GM12801 (cell line): Measurements from ENCODE around the gene ADARB2.

ENCODE experiments used
- TF ChIP-seq, protein P1 (sequence below): IDR thresholded peaks from one replicate; pipeline ENCODE4 v1.5.1; 2011; ENCODE audit warnings: control low read depth; ENCODE audit not compliant: insufficient read length; ENCODE audit errors: extremely low read depth

Gene ADARB2

DNA sequence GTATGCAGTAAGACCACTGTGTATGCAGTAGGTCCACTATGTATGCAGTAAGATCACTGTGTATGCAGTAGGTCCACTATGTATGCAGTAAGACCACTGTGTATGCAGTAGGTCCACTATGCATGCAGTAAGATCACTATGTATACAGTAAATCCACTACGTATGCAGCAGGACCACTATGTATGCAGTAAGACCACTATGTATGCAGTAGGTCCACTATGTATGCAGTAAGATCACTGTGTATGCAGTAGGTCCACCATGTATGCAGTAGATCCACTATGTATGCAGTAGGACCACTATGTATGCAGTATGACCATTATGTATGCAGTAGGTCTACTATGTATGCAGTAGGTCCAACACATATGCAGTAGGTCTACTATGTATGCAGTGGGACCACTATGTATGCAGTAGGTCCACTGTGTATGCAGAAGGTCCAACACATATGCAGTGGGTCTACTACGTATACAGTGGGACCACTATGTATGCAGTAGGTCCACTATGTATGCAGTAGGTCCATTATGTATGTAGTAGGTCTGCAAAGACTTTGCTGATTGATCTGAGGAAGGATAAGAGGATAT is 313.6 kb downstream of the ADARB2 start:
- TF ChIP-seq, protein P1, sequence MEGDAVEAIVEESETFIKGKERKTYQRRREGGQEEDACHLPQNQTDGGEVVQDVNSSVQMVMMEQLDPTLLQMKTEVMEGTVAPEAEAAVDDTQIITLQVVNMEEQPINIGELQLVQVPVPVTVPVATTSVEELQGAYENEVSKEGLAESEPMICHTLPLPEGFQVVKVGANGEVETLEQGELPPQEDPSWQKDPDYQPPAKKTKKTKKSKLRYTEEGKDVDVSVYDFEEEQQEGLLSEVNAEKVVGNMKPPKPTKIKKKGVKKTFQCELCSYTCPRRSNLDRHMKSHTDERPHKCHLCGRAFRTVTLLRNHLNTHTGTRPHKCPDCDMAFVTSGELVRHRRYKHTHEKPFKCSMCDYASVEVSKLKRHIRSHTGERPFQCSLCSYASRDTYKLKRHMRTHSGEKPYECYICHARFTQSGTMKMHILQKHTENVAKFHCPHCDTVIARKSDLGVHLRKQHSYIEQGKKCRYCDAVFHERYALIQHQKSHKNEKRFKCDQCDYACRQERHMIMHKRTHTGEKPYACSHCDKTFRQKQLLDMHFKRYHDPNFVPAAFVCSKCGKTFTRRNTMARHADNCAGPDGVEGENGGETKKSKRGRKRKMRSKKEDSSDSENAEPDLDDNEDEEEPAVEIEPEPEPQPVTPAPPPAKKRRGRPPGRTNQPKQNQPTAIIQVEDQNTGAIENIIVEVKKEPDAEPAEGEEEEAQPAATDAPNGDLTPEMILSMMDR, result no peak

DNA sequence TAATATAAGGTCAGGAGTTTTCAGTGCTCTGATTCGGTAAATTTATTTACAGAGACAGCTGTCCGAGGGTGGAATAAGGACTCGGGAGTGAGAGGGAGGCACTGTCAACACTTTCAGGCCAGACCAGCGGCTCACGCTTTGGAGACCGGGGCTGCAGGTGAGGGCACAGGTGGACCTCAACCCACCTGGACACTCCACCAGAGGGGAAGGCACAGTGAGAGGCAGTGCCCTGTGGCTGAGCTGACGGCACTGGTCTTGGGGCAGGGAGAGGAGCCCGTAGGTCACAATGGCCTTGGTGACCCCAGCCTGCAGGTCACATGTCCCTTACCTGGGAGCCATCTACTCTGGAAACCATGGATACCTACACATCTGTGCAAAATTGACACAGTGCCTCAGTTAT is 315.1 kb downstream of the ADARB2 start:
- TF ChIP-seq, protein P1, result no peak

DNA sequence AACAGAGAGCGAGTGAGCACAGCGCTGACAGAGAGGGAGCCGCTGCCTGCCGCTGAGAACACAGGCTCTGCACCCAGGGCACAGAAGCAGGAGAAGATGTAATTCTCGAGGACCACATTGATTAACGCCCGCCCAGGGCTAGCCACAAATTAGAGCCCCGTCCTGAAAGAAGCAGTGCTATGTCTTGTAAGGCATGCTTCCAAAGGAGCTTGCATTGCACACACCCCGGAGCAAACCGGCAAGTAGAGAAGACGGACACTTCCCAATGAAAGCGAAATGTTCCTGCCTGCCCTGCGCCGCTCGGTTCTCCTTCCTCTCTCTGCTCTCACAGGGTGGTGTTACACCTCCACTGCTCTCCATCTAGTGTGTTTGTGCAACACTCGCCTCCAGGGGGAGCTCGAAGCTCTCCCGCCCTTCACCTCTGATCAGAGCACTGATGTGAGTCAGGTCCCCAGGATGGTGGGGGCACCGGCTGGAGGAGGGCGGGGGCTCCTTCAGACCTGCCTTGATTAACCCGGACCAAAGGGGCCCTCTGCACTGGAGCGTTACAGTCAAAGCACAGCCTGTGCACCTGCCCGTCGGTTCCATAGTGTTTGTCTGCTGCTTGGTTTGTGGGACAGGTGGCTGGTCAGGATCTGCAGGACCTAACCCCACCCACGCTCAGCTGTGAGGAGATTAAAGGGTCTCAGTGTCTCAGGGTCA is 316.5 kb downstream of the ADARB2 start:
- TF ChIP-seq, protein P1, result peak; percentile 18

DNA sequence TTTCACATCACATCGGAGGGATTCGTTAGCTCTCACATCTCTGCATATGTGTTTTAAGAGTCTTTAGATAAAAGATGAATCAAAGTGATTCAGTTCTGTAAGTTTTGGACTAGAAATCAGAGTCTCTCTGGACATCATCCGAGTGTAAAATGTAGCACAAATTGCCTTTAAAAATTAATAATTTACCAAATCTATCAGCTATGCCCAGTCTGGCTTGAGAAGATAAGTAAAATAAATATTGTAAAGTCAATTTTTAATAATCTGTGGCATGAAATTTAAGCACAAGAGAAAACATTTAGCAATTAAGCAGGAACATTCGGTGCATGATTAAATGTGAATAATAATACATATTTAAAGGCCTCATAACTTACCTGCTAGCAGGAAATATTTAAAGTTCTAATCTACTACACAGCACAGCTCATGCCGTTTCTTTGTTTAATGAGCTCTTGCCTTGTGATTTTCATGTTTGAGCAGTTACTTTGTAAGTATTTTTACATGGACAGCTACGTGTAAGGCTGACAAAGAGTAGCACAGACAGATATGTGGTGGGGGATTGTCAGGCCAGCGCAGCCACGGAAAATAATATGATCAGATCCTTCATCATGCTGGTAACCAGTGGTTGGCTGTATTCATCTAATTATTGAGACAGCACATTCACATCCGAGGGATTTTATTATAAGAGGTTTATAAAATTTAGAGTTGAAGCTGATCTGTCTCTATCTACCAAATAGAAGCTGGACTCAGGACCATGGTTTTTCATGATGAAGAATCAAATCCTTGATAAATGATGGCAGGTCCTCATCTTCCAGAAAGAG is 317.3 kb downstream of the ADARB2 start:
- TF ChIP-seq, protein P1, result no peak

DNA sequence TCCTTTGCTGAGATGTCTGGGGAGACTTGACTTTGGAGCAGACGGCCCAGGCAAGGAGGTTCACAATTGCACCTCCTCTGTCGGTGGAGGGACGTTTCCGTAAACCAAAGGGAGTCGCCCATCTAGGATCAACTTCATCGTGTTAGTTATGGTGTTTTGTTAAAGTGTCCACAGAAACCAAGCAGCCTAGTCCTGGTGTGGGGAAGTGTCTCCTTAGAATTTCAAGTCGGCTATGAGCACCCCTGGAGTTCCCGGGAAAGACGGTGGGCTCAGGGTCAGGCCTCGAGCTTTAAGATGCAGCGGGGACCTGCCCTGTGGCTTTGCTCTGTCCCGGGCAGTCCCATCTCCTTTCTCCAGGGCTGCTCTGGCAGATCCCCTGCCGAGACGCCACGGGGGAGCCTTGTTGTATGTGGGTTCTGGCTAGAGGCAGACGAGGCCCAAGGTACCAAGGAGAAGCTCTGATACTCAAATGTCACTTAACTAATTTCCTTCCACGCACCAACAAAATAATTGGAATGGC is 319.2 kb downstream of the ADARB2 start:
- TF ChIP-seq, protein P1, result no peak

DNA sequence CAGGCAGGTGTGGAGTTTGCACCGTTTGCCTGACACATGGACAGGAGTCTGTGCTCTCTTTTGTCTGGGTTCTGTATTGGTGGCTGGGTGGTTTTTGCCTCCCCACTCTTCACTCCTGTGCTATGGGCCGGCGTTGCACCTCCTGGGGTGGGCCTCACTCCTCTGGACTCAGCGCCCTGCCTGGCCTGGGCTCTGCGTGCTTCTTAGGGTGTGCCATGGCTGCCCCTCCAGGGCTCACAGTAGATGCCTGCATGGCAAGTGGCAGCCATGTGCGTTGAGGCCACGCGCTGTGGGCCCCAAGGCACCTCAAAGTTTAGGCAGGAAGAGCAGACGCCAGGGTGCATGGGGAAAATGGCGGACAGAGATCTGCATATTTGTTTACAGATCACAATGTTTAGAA is 319.8 kb downstream of the ADARB2 start:
- TF ChIP-seq, protein P1, result no peak

DNA sequence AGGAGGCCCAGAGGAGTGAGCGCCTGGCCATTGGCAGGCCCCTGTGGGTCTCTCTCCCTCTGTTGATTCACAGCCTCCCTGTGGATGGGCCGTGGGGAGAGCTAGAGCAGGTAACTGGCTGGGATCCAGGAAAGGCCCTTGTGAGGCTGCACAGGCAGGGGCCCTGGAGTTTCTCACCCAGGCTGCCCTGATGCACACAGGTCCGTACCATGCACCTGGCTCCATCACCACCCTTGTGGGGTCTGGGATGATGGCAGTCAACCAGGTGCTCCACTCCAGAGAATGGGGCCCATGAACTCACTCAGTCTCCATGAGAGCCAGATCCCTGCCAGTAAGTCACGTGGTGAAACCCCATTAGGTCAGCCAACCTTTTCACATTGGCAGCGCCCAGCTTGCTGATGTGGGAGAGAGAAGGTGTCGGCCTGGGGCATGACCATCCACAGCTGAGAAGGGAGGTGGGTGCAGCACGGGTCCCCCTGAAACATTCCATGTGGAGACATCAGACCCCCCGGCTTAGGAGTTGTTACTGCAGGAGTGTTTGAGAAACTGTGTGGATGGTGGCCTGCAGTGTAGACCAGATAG is 320.8 kb downstream of the ADARB2 start:
- TF ChIP-seq, protein P1, result no peak
